SK-N-SH (cell line): ENCODE results near the gene IL1R2. TPM values are rescaled to one million over a fixed set of nuclear protein-coding genes. Genes with fewer than 3 reads are reported as not detected.
A peak's percentile ranks its signal among the peaks of the same experiment; 100 is the strongest.

Source experiments
- CTCF ChIA-PET: fragments of 300-600, 350-600 bp; formaldehyde crosslinking; extraction: SDS; loops from one replicate; lab custom pipeline; 2021; lab: Yijun Ruan, JAX
- POLR2A ChIA-PET: fragments of 350-600 bp; sonication (Branson Sonifier 250); formaldehyde crosslinking; extraction: SDS; loops from one replicate; lab custom pipeline; 2020; ENCODE audit warnings: antibody characterized with exemption, inconsistent platforms; lab: Yijun Ruan, JAX
- DNase-seq: peaks from one replicate; pipeline ENCODE4 v3.0.0; 2012
- H2AFZ ChIP-seq: fragments of 200-600 bp; sonication (generic); 2 replicates; pipeline ENCODE4 v1.8.1; 2016; ENCODE audit warnings: antibody characterized with exemption, mild to moderate bottlenecking, low read depth
- H3F3A ChIP-seq: fragments of 200-600 bp; sonication (generic); replicated peaks from 2 replicates; pipeline ENCODE3; 2016; ENCODE audit warnings: antibody characterized with exemption, mild to moderate bottlenecking; ENCODE audit not compliant: insufficient read depth
- H3K27ac ChIP-seq, 2 experiments: fragments of 200-500 bp in 1 of 2; fragments of 200-600 bp in 1 of 2; sonication (Bioruptor generic) in 1 of 2; sonication (generic), shearing (Covaris generic) in 1 of 2; 2 replicates each; pipeline versions ENCODE4 v1.5.1 to v1.6.1; 2014 to 2016; ENCODE audit warnings: low read depth in 2 of 2, inconsistent platforms in 1 of 2, low read length in 1 of 2, mild to moderate bottlenecking in 1 of 2, mixed read lengths in 1 of 2
- H3K27me3 ChIP-seq: fragments of 200-600 bp; sonication (generic), shearing (Covaris generic); 2 replicates; pipeline ENCODE4 v1.6.1; 2016; ENCODE audit warnings: mixed run types; ENCODE audit not compliant: insufficient read depth
- H3K36me3 ChIP-seq, 2 experiments: fragments of 200-500 bp in 1 of 2; fragments of 200-600 bp in 1 of 2; sonication (Bioruptor generic) in 1 of 2; sonication (generic) in 1 of 2; replicated peaks in 1 of 2; 2 replicates each; pipeline versions ENCODE3 to v1.5.1; 2014 to 2016; ENCODE audit warnings: low read length in 1 of 2, mild to moderate bottlenecking in 1 of 2; ENCODE audit not compliant: insufficient read depth in 2 of 2, control insufficient read depth in 1 of 2
- H3K4me1 ChIP-seq, 2 experiments: fragments of 200-500 bp in 1 of 2; fragments of 200-600 bp in 1 of 2; sonication (Bioruptor generic) in 1 of 2; sonication (generic), shearing (Covaris generic) in 1 of 2; 2 replicates each; pipeline versions ENCODE4 v1.5.1 to v1.6.1; 2014 to 2016; ENCODE audit warnings: low read depth in 1 of 2, low read length in 1 of 2, mixed run types in 1 of 2; ENCODE audit not compliant: insufficient read depth in 2 of 2, control insufficient read depth in 1 of 2
- H3K4me2 ChIP-seq: fragments of 200-600 bp; sonication (generic), shearing (Covaris generic); 2 replicates; pipeline ENCODE4 v1.6.1; 2017; ENCODE audit warnings: mixed run types
- H3K4me3 ChIP-seq, 2 experiments: fragments of 200-500 bp in 1 of 2; fragments of 200-600 bp in 1 of 2; sonication (Bioruptor generic) in 1 of 2; sonication (generic), shearing (Covaris generic) in 1 of 2; 2 replicates each; pipeline versions ENCODE4 v1.5.1 to v1.8.1; 2014 to 2016; ENCODE audit warnings: low read depth in 2 of 2, inconsistent platforms in 1 of 2, low read length in 1 of 2, mild to moderate bottlenecking in 1 of 2, mixed read lengths in 1 of 2, moderate library complexity in 1 of 2
- H3K79me2 ChIP-seq: fragments of 200-600 bp; sonication (generic); 2 replicates; pipeline ENCODE4 v1.8.1; 2017; ENCODE audit warnings: mild to moderate bottlenecking; ENCODE audit not compliant: insufficient read depth
- H3K9ac ChIP-seq: fragments of 200-600 bp; sonication (generic); 2 replicates; pipeline ENCODE4 v1.6.1; 2017; ENCODE audit warnings: mixed run types
- H3K9me2 ChIP-seq: fragments of 200-600 bp; sonication (generic); 2 replicates; pipeline ENCODE4 v1.6.1; 2017; ENCODE audit warnings: mixed run types
- H3K9me3 ChIP-seq: fragments of 200-600 bp; sonication (generic); 2 replicates; pipeline ENCODE4 v1.6.1; 2017; ENCODE audit warnings: mixed run types, mild to moderate bottlenecking, moderate library complexity
- H4K20me1 ChIP-seq: fragments of 200-600 bp; sonication (generic); 2 replicates; pipeline ENCODE4 v1.6.1; 2017; ENCODE audit warnings: mild to moderate bottlenecking, mixed run types; ENCODE audit not compliant: insufficient read depth
- EP300 ChIP-seq, 2 experiments: IDR thresholded peaks; 2 replicates each; pipeline versions ENCODE4 v1.4.0 to v1.6.1; 2012; ENCODE audit warnings: borderline replicate concordance in 1 of 2, low read depth in 1 of 2, low read length in 1 of 2
- FOXM1 ChIP-seq: IDR thresholded peaks from 2 replicates; pipeline ENCODE4 v1.4.0; 2012; ENCODE audit warnings: low read depth, mild to moderate bottlenecking
- GATA2 ChIP-seq: sonication (generic); formaldehyde crosslinking; IDR thresholded peaks from 2 replicates; pipeline ENCODE4 v1.5.0; 2020; ENCODE audit warnings: mild to moderate bottlenecking, missing genetic modification reagents
- JUND ChIP-seq: IDR thresholded peaks from 2 replicates; pipeline ENCODE4 v1.4.0; 2012
- MAX ChIP-seq: IDR thresholded peaks from 2 replicates; pipeline ENCODE4 v1.4.0; 2012; ENCODE audit warnings: low read depth
- MEF2A ChIP-seq: IDR thresholded peaks from 2 replicates; pipeline ENCODE4 v1.4.0; 2012; ENCODE audit warnings: low read depth, borderline replicate concordance
- NRF1 ChIP-seq: IDR thresholded peaks from 2 replicates; pipeline ENCODE4 v1.6.1; 2012; ENCODE audit warnings: low read depth, mild to moderate bottlenecking, low read length
- POLR2AphosphoS5 ChIP-seq: IDR thresholded peaks from 2 replicates; pipeline ENCODE4 v1.6.1; 2012; ENCODE audit warnings: low read depth, low read length
- RXRA ChIP-seq: IDR thresholded peaks from 2 replicates; pipeline ENCODE4 v1.4.0; 2012; ENCODE audit warnings: low read depth, mild to moderate bottlenecking, borderline replicate concordance
- SIN3A ChIP-seq: IDR thresholded peaks from 2 replicates; pipeline ENCODE4 v1.6.1; 2012; ENCODE audit warnings: low read depth, mild to moderate bottlenecking, low read length, moderate library complexity, borderline replicate concordance
- TAF1 ChIP-seq: IDR thresholded peaks from 2 replicates; pipeline ENCODE4 v1.6.1; 2012; ENCODE audit warnings: low read depth, mild to moderate bottlenecking, low read length, moderate library complexity, borderline replicate concordance
- TCF12 ChIP-seq: IDR thresholded peaks from 2 replicates; pipeline ENCODE4 v1.4.0; 2012
- TEAD4 ChIP-seq: IDR thresholded peaks from 2 replicates; pipeline ENCODE4 v1.4.0; 2012; ENCODE audit warnings: mild to moderate bottlenecking, borderline replicate concordance; ENCODE audit not compliant: insufficient read depth
- WGBS: methylation state at CpG from one replicate; pipeline ENCODE4 v1.1.6; 2017; ENCODE audit warnings: low lambda C conversion rate; 5-methylcytosine and 5-hydroxymethylcytosine counted together
- polyA plus RNA-seq, 3 experiments: library from polyadenylated mRNA; depleted of rRNA; stranded (reverse); fragments of >200 nt; gene quantifications; 2 replicates each; pipeline ENCODE4 v1.2.3, GENCODE V29; 2012
- TF ChIP-seq, protein P1 (sequence below): fragments of 150-350 bp; IDR thresholded peaks from 2 replicates; pipeline ENCODE4 v1.6.1; 2017; ENCODE audit warnings: antibody characterized with exemption, low read length, low read depth, borderline replicate concordance
- TF ChIP-seq, protein P2 (sequence below): IDR thresholded peaks from 2 replicates; pipeline ENCODE4 v1.4.0; 2012; ENCODE audit warnings: low read depth, borderline replicate concordance
- TF ChIP-seq, protein P3 (sequence below): fragments of 200-600 bp; sonication (generic); IDR thresholded peaks from 2 replicates; pipeline ENCODE4 v1.6.1; 2017; ENCODE audit warnings: antibody characterized with exemption, mild to moderate bottlenecking, moderate library complexity

Gene IL1R2
- polyA plus RNA-seq, 1 of the 3 experiments (the other 2 are of a cell fraction): 0.16 TPM

- no peak for TF ChIP-seq TAF1
- no peak for TF ChIP-seq FOXM1
- TF ChIP-seq JUND: peak; percentile 38; the same call in 1 of the 2 replicates
- no peak for TF ChIP-seq MAX
- TF ChIP-seq, protein P1, sequence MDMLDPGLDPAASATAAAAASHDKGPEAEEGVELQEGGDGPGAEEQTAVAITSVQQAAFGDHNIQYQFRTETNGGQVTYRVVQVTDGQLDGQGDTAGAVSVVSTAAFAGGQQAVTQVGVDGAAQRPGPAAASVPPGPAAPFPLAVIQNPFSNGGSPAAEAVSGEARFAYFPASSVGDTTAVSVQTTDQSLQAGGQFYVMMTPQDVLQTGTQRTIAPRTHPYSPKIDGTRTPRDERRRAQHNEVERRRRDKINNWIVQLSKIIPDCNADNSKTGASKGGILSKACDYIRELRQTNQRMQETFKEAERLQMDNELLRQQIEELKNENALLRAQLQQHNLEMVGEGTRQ: no peak
- TF ChIP-seq, protein P2, sequence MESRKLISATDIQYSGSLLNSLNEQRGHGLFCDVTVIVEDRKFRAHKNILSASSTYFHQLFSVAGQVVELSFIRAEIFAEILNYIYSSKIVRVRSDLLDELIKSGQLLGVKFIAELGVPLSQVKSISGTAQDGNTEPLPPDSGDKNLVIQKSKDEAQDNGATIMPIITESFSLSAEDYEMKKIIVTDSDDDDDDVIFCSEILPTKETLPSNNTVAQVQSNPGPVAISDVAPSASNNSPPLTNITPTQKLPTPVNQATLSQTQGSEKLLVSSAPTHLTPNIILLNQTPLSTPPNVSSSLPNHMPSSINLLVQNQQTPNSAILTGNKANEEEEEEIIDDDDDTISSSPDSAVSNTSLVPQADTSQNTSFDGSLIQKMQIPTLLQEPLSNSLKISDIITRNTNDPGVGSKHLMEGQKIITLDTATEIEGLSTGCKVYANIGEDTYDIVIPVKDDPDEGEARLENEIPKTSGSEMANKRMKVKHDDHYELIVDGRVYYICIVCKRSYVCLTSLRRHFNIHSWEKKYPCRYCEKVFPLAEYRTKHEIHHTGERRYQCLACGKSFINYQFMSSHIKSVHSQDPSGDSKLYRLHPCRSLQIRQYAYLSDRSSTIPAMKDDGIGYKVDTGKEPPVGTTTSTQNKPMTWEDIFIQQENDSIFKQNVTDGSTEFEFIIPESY: no peak
These were observed 35.5 kb downstream of the IL1R2 start (continued) for GRCh38 chr2:102027036-102027980.

DNA sequence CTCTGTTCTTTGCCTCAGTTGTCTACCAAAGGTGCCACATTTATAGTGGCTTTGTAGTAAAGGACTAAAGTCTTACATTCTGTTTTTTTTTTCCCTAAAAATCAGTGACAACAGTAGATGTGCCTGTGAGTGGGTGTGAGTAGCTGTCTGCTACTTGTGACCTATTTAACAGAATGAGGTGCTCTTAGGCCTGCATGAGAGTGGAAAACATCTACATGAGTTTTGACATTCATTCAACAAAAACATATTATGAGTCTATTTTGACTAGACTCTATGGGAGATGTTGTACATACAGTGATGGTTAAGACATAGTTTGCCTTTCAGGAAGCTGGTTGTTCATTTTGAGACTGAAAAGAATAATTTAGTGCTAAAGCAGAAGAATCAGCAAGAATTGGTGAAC, 36.7 kb downstream of the IL1R2 start:
- POLR2A ChIA-PET: no interaction called here
- no peak overlapping the region for H3K4me3 ChIP-seq
- no peaks in the 10 kb centered on the region for H3K36me3 ChIP-seq
- H4K20me1 ChIP-seq: no peaks in the 10 kb centered on the region
- H3K27me3 ChIP-seq: no peaks in the 10 kb centered on the region
- no peak overlapping the region for H2AFZ ChIP-seq
- no peak overlapping the region for H3K9ac ChIP-seq
- H3K9me3 ChIP-seq: no peaks in the 10 kb centered on the region
- CTCF ChIA-PET: interaction anchor here (6.6 kb wide), 1 partner anchor 8 kb away, joined by 34 read pairs; no protein-coding TSS in a partner anchor
- peaks cover 0 to 20% of the 10 kb centered on the region in 2 experiments; a peak in 2 of 4 replicates for H3K4me1 ChIP-seq
- H3F3A ChIP-seq: peaks cover 7% of the 10 kb centered on the region
- DNase-seq: no peak
- H3K9me2 ChIP-seq: no peaks in the 10 kb centered on the region
- H3K79me2 ChIP-seq: no peaks in the 10 kb centered on the region
- no peak overlapping the region for H3K27ac ChIP-seq
- TF ChIP-seq MEF2A (no peak), POLR2AphosphoS5 (no peak), TAF1 (no peak)
- no peak overlapping the region for H3K4me2 ChIP-seq

DNA sequence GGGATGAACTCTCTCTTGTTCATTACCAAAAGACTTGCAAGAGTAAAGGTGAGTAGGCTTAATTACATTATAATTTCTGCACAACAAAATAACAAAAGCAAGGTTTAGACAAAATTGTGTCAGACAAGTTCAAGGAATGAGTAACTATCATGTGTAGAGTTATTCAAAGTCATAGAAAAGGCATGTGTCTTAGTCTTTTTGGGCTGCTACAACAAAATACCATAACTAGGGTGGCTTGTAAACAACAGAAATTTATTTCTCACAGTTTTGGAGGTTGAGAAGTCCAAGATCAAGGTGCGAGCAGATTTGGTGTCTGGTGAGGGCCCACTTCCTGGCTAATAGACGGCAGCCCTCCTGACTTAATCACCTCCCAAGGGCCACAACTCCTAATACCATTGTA, 37.6 kb downstream of the IL1R2 start:
- ChIA-PET CTCF (interaction anchor here (6.6 kb wide), 1 partner anchor 9 kb away, joined by 34 read pairs; no protein-coding TSS in a partner anchor), POLR2A (no interaction called here)
- no peaks in the 10 kb centered on the region for H3K36me3 ChIP-seq
- TF ChIP-seq, protein P2: no peak
- no peak for TF ChIP-seq TEAD4
- no peak for TF ChIP-seq GATA2
- no peak for TF ChIP-seq NRF1
- TF ChIP-seq TCF12: no peak
- TF ChIP-seq SIN3A: no peak
- TF ChIP-seq JUND: no peak
- TF ChIP-seq, protein P3, sequence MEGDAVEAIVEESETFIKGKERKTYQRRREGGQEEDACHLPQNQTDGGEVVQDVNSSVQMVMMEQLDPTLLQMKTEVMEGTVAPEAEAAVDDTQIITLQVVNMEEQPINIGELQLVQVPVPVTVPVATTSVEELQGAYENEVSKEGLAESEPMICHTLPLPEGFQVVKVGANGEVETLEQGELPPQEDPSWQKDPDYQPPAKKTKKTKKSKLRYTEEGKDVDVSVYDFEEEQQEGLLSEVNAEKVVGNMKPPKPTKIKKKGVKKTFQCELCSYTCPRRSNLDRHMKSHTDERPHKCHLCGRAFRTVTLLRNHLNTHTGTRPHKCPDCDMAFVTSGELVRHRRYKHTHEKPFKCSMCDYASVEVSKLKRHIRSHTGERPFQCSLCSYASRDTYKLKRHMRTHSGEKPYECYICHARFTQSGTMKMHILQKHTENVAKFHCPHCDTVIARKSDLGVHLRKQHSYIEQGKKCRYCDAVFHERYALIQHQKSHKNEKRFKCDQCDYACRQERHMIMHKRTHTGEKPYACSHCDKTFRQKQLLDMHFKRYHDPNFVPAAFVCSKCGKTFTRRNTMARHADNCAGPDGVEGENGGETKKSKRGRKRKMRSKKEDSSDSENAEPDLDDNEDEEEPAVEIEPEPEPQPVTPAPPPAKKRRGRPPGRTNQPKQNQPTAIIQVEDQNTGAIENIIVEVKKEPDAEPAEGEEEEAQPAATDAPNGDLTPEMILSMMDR: no peak
- no peak for TF ChIP-seq RXRA
- no peak for TF ChIP-seq EP300 (IDR thresholded peaks at IDR 0.05; ENCODE audit: borderline replicate concordance in 1 of 2, low read depth in 1 of 2, low read length in 1 of 2)

More for the DNA sequence above, 37.6 kb downstream of the IL1R2 start:
- WGBS: 100% methylated on average over 1 of the region's 2 CpGs
- H3K9me2 ChIP-seq: no peaks in the 10 kb centered on the region
- no peaks in the 10 kb centered on the region for H3K9me3 ChIP-seq
- no peak for DNase-seq
- no peaks in the 10 kb centered on the region for H3K27me3 ChIP-seq
- peaks cover 7% of the 10 kb centered on the region for H3F3A ChIP-seq
- no peak overlapping the region for H3K27ac ChIP-seq
- H3K4me1 ChIP-seq: peaks cover 0 to 22% of the 10 kb centered on the region in 2 experiments; a peak in 2 of 4 replicates
- H3K9ac ChIP-seq: no peak overlapping the region
- no peak overlapping the region for H2AFZ ChIP-seq
- H3K4me2 ChIP-seq: no peak overlapping the region
- H4K20me1 ChIP-seq: no peaks in the 10 kb centered on the region
- H3K4me3 ChIP-seq: no peak overlapping the region
- no peaks in the 10 kb centered on the region for H3K79me2 ChIP-seq
